Placental pericyte (primary cell): Measurements from ENCODE around the gene CAV1. TPM values are rescaled to one million over a fixed set of nuclear protein-coding genes. Genes with fewer than 3 reads are reported as not detected.

ENCODE experiments used
- small RNA-seq: library from RNA; depleted of rRNA; stranded (forward); fragments of <200 nt; gene quantifications from one replicate; pipeline ENCODE3, GENCODE V24; 2012; ENCODE audit warnings: low replicate concordance
- total RNA-seq: library from RNA; depleted of rRNA; stranded (reverse); fragments of >200 nt; gene quantifications from 2 replicates; pipeline ENCODE4 v1.2.3, GENCODE V29; 2012

The CAV1 gene
- 37.0 and 557 TPM in 2 replicates for total RNA-seq

DNA sequence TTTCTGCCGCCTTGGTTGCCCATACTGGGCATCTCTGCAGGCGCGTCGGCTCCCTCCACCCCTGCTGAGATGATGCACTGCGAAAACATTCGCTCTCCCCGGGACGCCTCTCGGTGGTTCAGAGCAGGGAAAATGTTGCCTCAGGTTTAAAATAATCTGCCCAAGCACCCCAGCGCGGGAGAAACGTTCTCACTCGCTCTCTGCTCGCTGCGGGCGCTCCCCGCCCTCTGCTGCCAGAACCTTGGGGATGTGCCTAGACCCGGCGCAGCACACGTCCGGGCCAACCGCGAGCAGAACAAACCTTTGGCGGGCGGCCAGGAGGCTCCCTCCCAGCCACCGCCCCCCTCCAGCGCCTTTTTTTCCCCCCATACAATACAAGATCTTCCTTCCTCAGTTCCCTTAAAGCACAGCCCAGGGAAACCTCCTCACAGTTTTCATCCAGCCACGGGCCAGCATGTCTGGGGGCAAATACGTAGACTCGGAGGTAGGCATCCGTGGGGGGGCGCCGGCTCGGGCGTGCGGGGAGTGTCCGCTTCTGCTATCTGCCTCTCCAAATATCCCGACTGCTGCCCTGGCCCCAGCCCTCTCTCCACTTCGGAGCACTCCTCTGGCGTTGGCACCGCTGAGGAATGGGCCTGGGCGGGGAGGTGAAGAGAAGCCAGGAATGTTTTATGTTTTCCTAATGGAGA lies at the start of gene CAV1:
Gene CAV1 (plus strand): TSS at position 428 of the 689 bp plus-strand sequence. CDS start 27 bp downstream, at position 455.

GRCh38 chr7:116499168-116500077 lies 25.4 kb upstream of the CAV1 start, which contains the start of gene CAV2:
TSS of gene CAV2 (plus strand) at chr7:116499738. CDS start at chr7:116499782, 44 bp downstream.

Small RNA genes within 50 kb of the gene (small RNA-seq; reads per million reads assigned to genes)
- gene AC006159.2, result not detected

Other genes with a start within 250 kb of the CAV1 start
- 37.9 and 183 TPM in 2 replicates for gene CAV2, start 25.3 kb upstream of the CAV1 start, total RNA-seq
- 11.6 and 51.0 TPM in 2 replicates for gene MET, start 147.2 kb downstream of the CAV1 start, total RNA-seq